Activated T-cell treated with anti-CD3 and anti-CD28 coated beads, Interleukin-2, amount 50 U/mL, for 4 hours (primary cell): ENCODE measurements around the gene CHN1. TPM values are rescaled to one million over a fixed set of nuclear protein-coding genes. Genes with fewer than 3 reads are reported as not detected.

Experiments
- ATAC-seq, 2 donors: fragments of 200-7000 bp; cut with Tn5 transposase; one replicate each; pipeline ENCODE4 v1.10.0; 2021
- DNase-seq: peaks from one replicate; pipeline ENCODE4 v3.0.0-alpha.2; 2020
- H3K27me3 Mint-ChIP-seq: one replicate; pipeline ENCODE4 v1.8.0; 2021; ENCODE audit warnings: low read depth, mixed read lengths
- H3K36me3 Mint-ChIP-seq: one replicate; pipeline ENCODE4 v1.8.0; 2022; ENCODE audit warnings: mixed read lengths; ENCODE audit not compliant: insufficient read depth
- H3K4me1 Mint-ChIP-seq: one replicate; pipeline ENCODE4 v1.8.0; 2021; ENCODE audit warnings: low read depth, mixed read lengths
- H3K4me3 Mint-ChIP-seq: one replicate; pipeline ENCODE4 v1.8.0; 2021; ENCODE audit warnings: mild to moderate bottlenecking, moderate library complexity, mixed read lengths
- H3K9me3 Mint-ChIP-seq: one replicate; pipeline ENCODE4 v1.8.0; 2021; ENCODE audit warnings: mixed read lengths
- total RNA-seq, 3 donors: library from RNA; stranded (reverse); gene quantifications; one replicate each; pipeline ENCODE4 v1.2.1, GENCODE V29; 2021

Gene CHN1
- total RNA-seq, 3 donors from 2014 or later = 3.2 to 7.5 (median 6.9) TPM

- no peak overlapping the region for H3K4me3 Mint-ChIP-seq
- peaks cover 7% of the 10 kb centered on the region for H3K4me1 Mint-ChIP-seq
- no peak for DNase-seq
- H3K36me3 Mint-ChIP-seq = no peaks in the 10 kb centered on the region
- no peak for ATAC-seq
- no peaks in the 10 kb centered on the region for H3K27me3 Mint-ChIP-seq
- no peaks in the 10 kb centered on the region for H3K9me3 Mint-ChIP-seq
Observed at GRCh38 chr2:174971868-174972781, 33.1 kb downstream of the CHN1 start.

GRCh38 chr2:174970092-174970491 is 35.1 kb downstream of the CHN1 start:
- H3K36me3 Mint-ChIP-seq = no peaks in the 10 kb centered on the region
- no peaks in the 10 kb centered on the region for H3K9me3 Mint-ChIP-seq
- H3K4me3 Mint-ChIP-seq = no peak overlapping the region
- H3K4me1 Mint-ChIP-seq = peaks cover 5% of the 10 kb centered on the region
- no peaks in the 10 kb centered on the region for H3K27me3 Mint-ChIP-seq
- ATAC-seq (no peak), DNase-seq (no peak)

GRCh38 chr2:174969091-174969734 is 36.0 kb downstream of the CHN1 start:
- no peaks in the 10 kb centered on the region for H3K27me3 Mint-ChIP-seq
- no peak for DNase-seq
- no peak overlapping the region for H3K4me3 Mint-ChIP-seq
- no peak for ATAC-seq
- H3K4me1 Mint-ChIP-seq = peaks cover 5% of the 10 kb centered on the region
- H3K9me3 Mint-ChIP-seq = no peaks in the 10 kb centered on the region
- no peaks in the 10 kb centered on the region for H3K36me3 Mint-ChIP-seq

GRCh38 chr2:174967691-174968260 is 37.4 kb downstream of the CHN1 start:
- Mint-ChIP-seq H3K4me1 (peaks cover 5% of the 10 kb centered on the region), H3K36me3 (no peaks in the 10 kb centered on the region), H3K27me3 (no peaks in the 10 kb centered on the region), H3K4me3 (no peak overlapping the region), H3K9me3 (no peaks in the 10 kb centered on the region)
- no peak for DNase-seq
- no peak for ATAC-seq

GRCh38 chr2:174967086-174967485 is 38.1 kb downstream of the CHN1 start:
- no peaks in the 10 kb centered on the region for H3K36me3 Mint-ChIP-seq
- no peaks in the 10 kb centered on the region for H3K27me3 Mint-ChIP-seq
- H3K4me3 Mint-ChIP-seq = no peak overlapping the region
- DNase-seq (no peak), ATAC-seq (no peak)
- no peaks in the 10 kb centered on the region for H3K9me3 Mint-ChIP-seq
- peaks cover 5% of the 10 kb centered on the region for H3K4me1 Mint-ChIP-seq

GRCh38 chr2:174965992-174966744 is 39.0 kb downstream of the CHN1 start:
- no peak overlapping the region for H3K4me3 Mint-ChIP-seq
- ATAC-seq = no peak

GRCh38 chr2:174965551-174965950 is 39.6 kb downstream of the CHN1 start:
- no peaks in the 10 kb centered on the region for H3K9me3 Mint-ChIP-seq

More at GRCh38 chr2:174965992-174966744, 39.0 kb downstream of the CHN1 start:
- DNase-seq = no peak
- H3K9me3 Mint-ChIP-seq = no peaks in the 10 kb centered on the region
- no peaks in the 10 kb centered on the region for H3K27me3 Mint-ChIP-seq
- H3K36me3 Mint-ChIP-seq = no peaks in the 10 kb centered on the region
- peaks cover 5% of the 10 kb centered on the region for H3K4me1 Mint-ChIP-seq

GRCh38 chr2:174964404-174964803 is 40.8 kb downstream of the CHN1 start:
- DNase-seq (no peak), ATAC-seq (no peak)
- Mint-ChIP-seq H3K27me3 (no peaks in the 10 kb centered on the region), H3K36me3 (no peaks in the 10 kb centered on the region), H3K4me3 (no peak overlapping the region), H3K9me3 (no peaks in the 10 kb centered on the region), H3K4me1 (peaks cover 6% of the 10 kb centered on the region)

More at GRCh38 chr2:174965551-174965950, 39.6 kb downstream of the CHN1 start:
- DNase-seq = no peak
- no peak overlapping the region for H3K4me3 Mint-ChIP-seq
- H3K27me3 Mint-ChIP-seq = no peaks in the 10 kb centered on the region
- peaks cover 7% of the 10 kb centered on the region for H3K4me1 Mint-ChIP-seq
- ATAC-seq = no peak
- no peaks in the 10 kb centered on the region for H3K36me3 Mint-ChIP-seq

- no peaks in the 10 kb centered on the region for H3K27me3 Mint-ChIP-seq
- DNase-seq (no peak), ATAC-seq (no peak)
- peaks cover 2% of the 10 kb centered on the region for H3K4me1 Mint-ChIP-seq
- H3K4me3 Mint-ChIP-seq = no peak overlapping the region
- H3K9me3 Mint-ChIP-seq = no peaks in the 10 kb centered on the region
- H3K36me3 Mint-ChIP-seq = no peaks in the 10 kb centered on the region
Observed at GRCh38 chr2:174963437-174964400, 41.5 kb downstream of the CHN1 start.

GRCh38 chr2:174959787-174960186 is 45.4 kb downstream of the CHN1 start:
- no peaks in the 10 kb centered on the region for H3K36me3 Mint-ChIP-seq

GRCh38 chr2:174957050-174957449 is 48.1 kb downstream of the CHN1 start:
- DNase-seq (no peak), ATAC-seq (no peak)
- no peaks in the 10 kb centered on the region for H3K36me3 Mint-ChIP-seq
- no peaks in the 10 kb centered on the region for H3K9me3 Mint-ChIP-seq
- peaks cover 2% of the 10 kb centered on the region for H3K4me1 Mint-ChIP-seq
- H3K27me3 Mint-ChIP-seq = peaks cover 5% of the 10 kb centered on the region
- no peak overlapping the region for H3K4me3 Mint-ChIP-seq

More at GRCh38 chr2:174959787-174960186, 45.4 kb downstream of the CHN1 start:
- ATAC-seq (no peak), DNase-seq (no peak)
- Mint-ChIP-seq H3K4me1 (peaks cover 2% of the 10 kb centered on the region), H3K4me3 (no peak overlapping the region), H3K9me3 (no peaks in the 10 kb centered on the region), H3K27me3 (no peaks in the 10 kb centered on the region)

GRCh38 chr2:174952607-174953006 is 52.6 kb downstream of the CHN1 start:
- DNase-seq (no peak), ATAC-seq (no peak)
- no peaks in the 10 kb centered on the region for H3K36me3 Mint-ChIP-seq
- H3K4me3 Mint-ChIP-seq = no peak overlapping the region
- no peaks in the 10 kb centered on the region for H3K4me1 Mint-ChIP-seq
- H3K27me3 Mint-ChIP-seq = peaks cover 5% of the 10 kb centered on the region
- H3K9me3 Mint-ChIP-seq = no peaks in the 10 kb centered on the region

GRCh38 chr2:174951745-174952144 is 53.4 kb downstream of the CHN1 start:
- H3K27me3 Mint-ChIP-seq = peaks cover 5% of the 10 kb centered on the region

More at GRCh38 chr2:174951745-174952144, 53.4 kb downstream of the CHN1 start:
- Mint-ChIP-seq H3K9me3 (no peaks in the 10 kb centered on the region), H3K4me3 (no peak overlapping the region), H3K4me1 (no peaks in the 10 kb centered on the region), H3K36me3 (no peaks in the 10 kb centered on the region)
- DNase-seq (no peak), ATAC-seq (no peak)
